Measurements from ENCODE around the gene CREB1.

Gene CREB1

GRCh38 chr2:207606399-207606798, 76.6 kb downstream of the CREB1 start:
- H3K27ac Mint-ChIP-seq, result no peak overlapping the region
- H3K9me3 Mint-ChIP-seq, result no peaks in the 10 kb centered on the region
- H3K4me3 Mint-ChIP-seq, result no peak overlapping the region
- no peak for TF ChIP-seq CTCF (IDR thresholded peaks at IDR 0.05; ENCODE audit: unreplicated experiment in 3 of 3)
- H3K4me1 Mint-ChIP-seq, result peaks cover 5% of the 10 kb centered on the region
- peaks cover 37% of the 10 kb centered on the region for H3K36me3 Mint-ChIP-seq (ENCODE audit: low read depth)
- no peaks in the 10 kb centered on the region for H3K27me3 Mint-ChIP-seq (ENCODE audit: low read depth)

- Mint-ChIP-seq H3K27ac (no peak overlapping the region), H3K9me3 (no peaks in the 10 kb centered on the region), H3K4me1 (peaks cover 2% of the 10 kb centered on the region), H3K4me3 (no peak overlapping the region), H3K36me3 (ENCODE audit: low read depth) (peaks cover 34% of the 10 kb centered on the region), H3K27me3 (ENCODE audit: low read depth) (no peaks in the 10 kb centered on the region)
- no peak for TF ChIP-seq CTCF (IDR thresholded peaks at IDR 0.05; ENCODE audit: unreplicated experiment in 3 of 3)
Observed at GRCh38 chr2:207606829-207607228, 77.1 kb downstream of the CREB1 start.

- H3K27me3 Mint-ChIP-seq (ENCODE audit: low read depth), result no peaks in the 10 kb centered on the region
- peaks cover 8% of the 10 kb centered on the region for H3K4me1 Mint-ChIP-seq
- H3K27ac Mint-ChIP-seq, result peak overlapping the region in 1 of 3 experiments; percentile 49
- H3K9me3 Mint-ChIP-seq, result no peaks in the 10 kb centered on the region
- no peak for TF ChIP-seq CTCF (IDR thresholded peaks at IDR 0.05; ENCODE audit: unreplicated experiment in 3 of 3)
- H3K4me3 Mint-ChIP-seq, result no peak overlapping the region
- H3K36me3 Mint-ChIP-seq (ENCODE audit: low read depth), result peaks cover 45% of the 10 kb centered on the region
Observed at GRCh38 chr2:207612714-207613113, 83.0 kb downstream of the CREB1 start.

GRCh38 chr2:207614824-207615223, 85.1 kb downstream of the CREB1 start:
- no peak for TF ChIP-seq CTCF (IDR thresholded peaks at IDR 0.05; ENCODE audit: unreplicated experiment in 3 of 3)
- Mint-ChIP-seq H3K4me1 (peaks cover 8% of the 10 kb centered on the region), H3K27ac (peak overlapping the region in 1 of 3 experiments; percentile 25), H3K36me3 (ENCODE audit: low read depth) (peaks cover 38% of the 10 kb centered on the region), H3K27me3 (ENCODE audit: low read depth) (no peaks in the 10 kb centered on the region), H3K4me3 (no peak overlapping the region), H3K9me3 (no peaks in the 10 kb centered on the region)

- Mint-ChIP-seq H3K4me3 (no peak overlapping the region), H3K9me3 (no peaks in the 10 kb centered on the region), H3K36me3 (ENCODE audit: low read depth) (peaks cover 48% of the 10 kb centered on the region), H3K27ac (peak overlapping the region in 1 of 3 experiments; percentile 25), H3K27me3 (ENCODE audit: low read depth) (no peaks in the 10 kb centered on the region), H3K4me1 (peaks cover 9% of the 10 kb centered on the region)
- no peak for TF ChIP-seq CTCF (IDR thresholded peaks at IDR 0.05; ENCODE audit: unreplicated experiment in 3 of 3)
Observed at GRCh38 chr2:207616185-207616584, 86.4 kb downstream of the CREB1 start.

GRCh38 chr2:207617011-207617671, 87.4 kb downstream of the CREB1 start:
- no peaks in the 10 kb centered on the region for H3K9me3 Mint-ChIP-seq
- peak overlapping the region; percentile 40 to 81 (median 73) for H3K27ac Mint-ChIP-seq
- H3K4me1 Mint-ChIP-seq, result peaks cover 14% of the 10 kb centered on the region

More at GRCh38 chr2:207617011-207617671, 87.4 kb downstream of the CREB1 start:
- no peaks in the 10 kb centered on the region for H3K27me3 Mint-ChIP-seq (ENCODE audit: low read depth)
- peaks cover 52% of the 10 kb centered on the region for H3K36me3 Mint-ChIP-seq (ENCODE audit: low read depth)
- H3K4me3 Mint-ChIP-seq, result no peak overlapping the region
- no peak for TF ChIP-seq CTCF (IDR thresholded peaks at IDR 0.05; ENCODE audit: unreplicated experiment in 3 of 3)
